ENCODE results near the gene CFAP251. TPM values are rescaled to one million over a fixed set of nuclear protein-coding genes. Genes with fewer than 3 reads are reported as not detected.
"Not testable (repeated sequence)": the region's sequence is repeated elsewhere in the genome, so short reads cannot be mapped to it uniquely, and the experiment has no call there.

The CFAP251 gene, protein sequence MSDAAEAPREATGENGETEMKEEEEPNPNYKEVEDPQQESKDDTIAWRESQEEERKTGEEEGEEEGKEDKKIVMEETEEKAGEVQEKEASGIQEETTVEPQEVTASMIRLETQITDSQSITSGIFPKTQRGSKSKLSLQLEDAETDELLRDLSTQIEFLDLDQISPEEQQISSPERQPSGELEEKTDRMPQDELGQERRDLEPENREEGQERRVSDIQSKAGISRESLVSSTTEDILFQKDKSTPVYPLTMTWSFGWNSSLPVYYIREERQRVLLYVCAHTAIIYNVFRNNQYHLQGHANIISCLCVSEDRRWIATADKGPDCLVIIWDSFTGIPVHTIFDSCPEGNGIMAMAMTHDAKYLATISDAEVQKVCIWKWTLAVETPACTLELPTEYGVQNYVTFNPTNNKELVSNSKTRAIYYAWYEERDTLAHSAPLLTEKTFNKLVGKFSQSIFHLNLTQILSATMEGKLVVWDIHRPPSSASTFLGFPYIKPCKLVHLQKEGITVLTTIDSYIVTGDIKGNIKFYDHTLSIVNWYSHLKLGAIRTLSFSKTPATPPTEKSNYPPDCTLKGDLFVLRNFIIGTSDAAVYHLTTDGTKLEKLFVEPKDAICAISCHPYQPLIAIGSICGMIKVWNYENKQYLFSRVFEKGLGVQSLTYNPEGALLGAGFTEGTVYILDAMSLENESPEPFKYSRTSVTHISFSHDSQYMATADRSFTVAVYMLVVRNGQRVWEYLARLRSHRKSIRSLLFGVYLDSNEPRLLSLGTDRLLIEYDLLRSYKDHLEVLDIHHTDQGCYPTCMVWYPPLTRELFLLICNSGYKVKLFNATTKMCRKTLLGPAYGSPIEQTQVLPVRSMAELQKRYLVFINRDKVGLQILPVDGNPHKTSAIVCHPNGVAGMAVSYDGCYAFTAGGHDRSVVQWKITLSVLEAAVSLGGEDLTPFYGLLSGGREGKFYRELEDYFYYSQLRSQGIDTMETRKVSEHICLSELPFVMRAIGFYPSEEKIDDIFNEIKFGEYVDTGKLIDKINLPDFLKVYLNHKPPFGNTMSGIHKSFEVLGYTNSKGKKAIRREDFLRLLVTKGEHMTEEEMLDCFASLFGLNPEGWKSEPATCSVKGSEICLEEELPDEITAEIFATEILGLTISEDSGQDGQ
- 14.5 TPM for polyA plus RNA-seq (ENCODE audit: insufficient read length)
- long read RNA-seq, donor 1, partial matches to known transcripts = 0 of 1 reads
- long read RNA-seq, donor 1, other reads (novel, unspliced or antisense) = 0 of 1 reads
- long read RNA-seq, donor 2, partial matches to known transcripts = 0 of 1 reads
- long read RNA-seq, donor 2, other reads (novel, unspliced or antisense) = 0 of 1 reads
- long read RNA-seq, donor 3 = 0 reads
- long read RNA-seq, donor 4 = 0 reads
- long read RNA-seq, donor 5, partial matches to known transcripts = 0 of 1 reads
- long read RNA-seq, donor 5, other reads (novel, unspliced or antisense) = 0 of 1 reads
- long read RNA-seq, donor 6 = 0 reads
- long read RNA-seq, donor 7 = 0 reads
- long read RNA-seq, donor 8, partial matches to known transcripts = 0 of 1 reads
- long read RNA-seq, donor 8, other reads (novel, unspliced or antisense) = 0 of 1 reads

DNA sequence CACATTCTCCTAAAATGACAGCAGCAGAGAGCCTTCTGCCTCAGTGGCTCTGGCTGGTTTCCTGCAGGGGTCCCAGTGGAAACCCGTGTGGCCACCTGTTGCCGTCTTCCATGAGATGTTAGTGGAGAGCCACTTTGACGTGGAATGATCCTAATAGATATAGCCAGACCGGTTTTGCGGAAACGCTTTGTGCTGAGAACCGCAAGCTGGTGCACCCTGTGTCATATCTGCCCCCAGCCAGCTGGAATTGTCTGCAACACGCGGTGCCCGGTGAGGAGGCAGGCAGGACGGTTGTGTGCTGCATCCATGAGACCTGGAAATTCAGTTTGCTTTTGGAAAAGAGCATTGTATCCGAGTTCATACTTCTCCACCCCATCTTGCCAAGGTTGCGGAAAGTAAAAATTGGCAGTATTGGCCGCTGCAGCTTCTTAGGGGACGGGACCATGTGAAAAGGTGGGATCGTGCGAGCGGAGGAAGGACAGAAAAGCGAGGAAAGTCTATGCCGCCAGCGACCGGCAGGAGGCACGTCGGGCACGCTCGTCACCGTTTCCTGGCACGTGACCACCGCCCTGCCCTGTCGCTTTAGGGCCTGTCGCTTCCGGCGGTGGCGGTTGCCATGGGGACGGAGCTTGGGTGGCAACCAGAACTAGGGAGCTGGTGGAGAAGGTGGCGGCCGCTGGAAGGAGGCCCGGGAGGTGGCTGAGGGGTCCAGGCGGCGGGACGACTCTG, at the start of gene CFAP251:
Gene CFAP251, plus strand, starts transcription at position 643 of the 729 bp plus-strand sequence. CDS start 2,714 bp downstream, outside the sequence.
- DNase-seq = peak; percentile 91

DNA sequence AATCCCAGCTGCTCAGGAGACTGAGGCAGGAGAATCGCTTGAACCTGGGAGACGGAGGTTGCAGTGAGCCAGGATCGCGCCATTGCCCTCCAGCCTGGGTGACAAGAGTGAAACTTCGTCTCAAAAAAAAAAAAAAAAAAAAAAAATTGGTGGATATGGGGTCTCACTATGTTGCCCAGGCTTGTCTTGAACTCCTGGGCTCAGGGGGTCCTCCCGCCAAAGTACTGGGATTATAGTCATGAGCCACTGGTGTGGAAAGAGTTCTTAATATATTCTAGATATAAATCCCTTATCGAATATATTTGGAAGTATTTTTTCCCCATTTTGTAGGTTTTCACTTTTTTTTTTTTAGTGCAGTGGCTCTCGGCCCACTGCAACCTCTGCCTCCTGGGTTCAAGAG, 49.2 kb upstream of the CFAP251 start:
- DNase-seq = not testable (repeated sequence)

DNA sequence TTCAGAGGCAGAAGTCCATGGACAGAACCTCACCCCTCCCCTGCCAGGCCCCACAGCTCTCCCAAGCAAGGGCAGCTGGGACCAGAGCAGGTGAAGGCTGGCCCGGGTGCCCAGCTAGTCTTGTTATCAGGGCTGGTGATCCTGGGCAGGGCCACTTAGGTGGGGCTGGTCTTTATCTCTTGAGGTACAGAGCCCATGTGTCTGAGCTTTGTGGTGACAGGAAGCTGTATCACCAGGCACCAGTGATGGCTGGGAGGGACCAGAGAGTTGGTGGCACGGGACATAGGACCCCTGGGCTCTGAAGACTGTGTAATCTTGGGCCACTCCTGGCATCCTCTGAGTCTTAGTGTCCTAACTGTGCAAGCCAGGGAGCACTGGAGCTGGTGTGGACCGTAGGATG, 46.9 kb upstream of the CFAP251 start:
- DNase-seq = no peak

DNA sequence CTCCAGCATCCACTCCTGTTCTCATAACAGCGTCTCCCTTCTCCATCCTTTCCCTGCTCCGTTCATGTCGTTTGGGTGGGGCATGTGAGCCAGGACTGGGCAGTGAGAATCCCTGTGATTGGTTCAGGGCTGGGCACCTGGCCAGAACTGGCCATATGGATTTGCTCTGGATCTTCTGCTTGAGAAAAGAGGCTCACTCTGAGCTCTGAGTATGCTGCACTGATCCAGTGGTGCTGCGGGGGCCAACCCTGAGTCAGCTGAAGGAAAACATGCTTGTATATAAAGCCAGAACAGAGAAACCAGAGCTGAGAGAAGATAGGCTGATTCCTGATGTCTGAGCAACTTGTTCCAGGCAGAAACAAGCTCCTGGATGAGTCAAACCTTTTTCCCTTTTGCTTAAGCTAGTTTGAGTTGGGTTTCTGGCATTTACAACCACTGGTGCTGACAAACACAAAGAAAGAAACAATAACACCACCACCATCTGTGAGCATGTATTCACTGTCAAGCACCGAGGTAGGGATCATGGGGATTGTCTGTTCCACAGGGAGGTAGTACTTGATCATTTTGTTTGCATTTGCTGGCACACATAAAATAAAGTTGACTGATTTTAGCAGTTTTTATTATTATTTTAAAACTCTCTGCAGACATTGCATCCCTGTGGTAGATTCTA, 45.7 kb upstream of the CFAP251 start:
- DNase-seq = peak; percentile 58

DNA sequence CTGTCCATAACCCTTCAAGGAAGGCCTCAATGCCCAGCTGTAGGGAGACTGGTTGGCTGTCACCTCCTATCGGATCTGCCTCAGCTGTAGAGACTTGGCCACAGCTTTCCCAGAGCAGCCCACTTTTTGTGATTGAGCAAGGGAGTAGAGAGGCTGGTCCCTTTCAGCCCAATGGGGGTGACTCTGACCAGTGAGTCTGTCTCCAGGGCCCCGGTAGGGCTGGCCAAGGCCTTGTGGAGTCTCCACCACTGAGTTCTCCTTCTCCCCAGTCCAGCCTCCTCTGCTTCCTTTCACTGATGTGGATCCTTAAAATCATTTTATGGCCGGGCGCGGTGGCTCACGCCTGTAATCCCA, 45.2 kb upstream of the CFAP251 start:
- DNase-seq = no peak

DNA sequence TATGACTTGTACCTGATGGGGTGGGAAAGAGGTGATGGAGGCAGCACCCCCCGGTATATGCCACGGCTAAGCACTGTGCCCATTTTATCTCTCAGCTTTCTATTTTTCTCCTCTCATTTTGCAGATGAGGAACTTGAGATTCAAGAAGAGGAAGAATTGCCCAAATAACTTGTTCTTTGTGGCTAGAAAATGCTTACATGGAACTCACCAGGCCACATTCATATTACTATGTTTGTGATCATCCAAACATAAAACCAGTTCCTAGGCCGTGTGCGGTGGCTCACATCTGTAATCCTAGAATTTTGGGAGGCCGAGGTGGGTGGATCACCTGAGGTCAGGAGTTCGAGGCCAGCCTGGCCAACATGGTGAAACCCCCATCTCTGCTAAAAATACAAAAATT, 44.3 kb upstream of the CFAP251 start:
- DNase-seq = no peak

DNA sequence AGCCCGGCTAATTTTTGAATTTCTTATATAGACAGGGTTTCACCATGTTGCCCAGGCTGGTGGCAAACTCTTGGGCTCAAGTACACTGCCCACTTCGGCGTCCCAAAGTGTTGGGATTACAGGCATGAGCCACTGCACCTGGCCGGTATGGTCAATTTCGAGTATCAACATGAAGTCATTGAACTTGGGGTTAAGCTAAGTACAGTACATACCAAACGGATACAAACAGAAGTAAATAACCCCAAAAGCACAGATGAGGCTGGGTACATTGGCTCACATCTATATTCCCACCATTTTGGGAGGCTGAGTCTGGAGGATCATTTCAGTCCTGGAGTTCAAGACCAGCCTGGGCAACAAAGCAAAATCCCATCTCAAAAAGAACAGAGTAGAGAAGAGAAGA, 42.8 kb upstream of the CFAP251 start:
- no peak for DNase-seq

DNA sequence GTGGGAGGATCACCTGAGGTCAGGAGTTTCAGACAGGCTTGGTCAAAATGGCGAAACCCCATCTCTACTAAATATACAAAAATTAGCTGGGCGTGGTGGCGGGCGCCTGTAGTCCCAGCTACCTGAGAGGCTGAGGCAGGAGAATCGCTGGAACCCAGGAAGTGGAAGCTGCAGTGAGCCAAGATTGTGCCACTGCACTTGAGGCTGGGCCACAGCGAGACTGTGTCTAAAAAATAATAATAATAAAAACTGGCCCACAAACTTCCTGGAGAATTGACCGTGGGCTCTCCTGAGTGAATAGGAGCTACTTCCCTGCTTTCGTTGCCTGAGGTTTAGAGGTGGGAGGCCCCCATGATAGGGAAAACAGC, 42.3 kb upstream of the CFAP251 start:
- not testable (repeated sequence) for DNase-seq

DNA sequence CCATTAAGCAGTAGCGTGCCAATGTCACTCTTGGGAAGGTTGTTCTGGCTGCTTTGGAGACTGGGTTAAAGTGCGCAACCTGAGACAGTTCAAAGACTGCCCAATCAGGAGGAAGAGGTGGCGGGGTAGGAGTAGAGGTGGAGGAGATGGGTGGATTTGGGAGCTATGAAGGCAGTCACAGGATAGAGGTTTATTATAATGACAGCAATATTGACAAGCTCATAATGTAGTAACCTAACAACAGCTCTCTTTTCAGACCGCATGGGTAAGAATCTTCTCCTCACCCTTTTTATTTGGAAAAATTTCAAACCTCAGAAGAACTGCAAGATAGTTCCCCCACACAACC, 35.1 kb upstream of the CFAP251 start:
- no peak for DNase-seq

DNA sequence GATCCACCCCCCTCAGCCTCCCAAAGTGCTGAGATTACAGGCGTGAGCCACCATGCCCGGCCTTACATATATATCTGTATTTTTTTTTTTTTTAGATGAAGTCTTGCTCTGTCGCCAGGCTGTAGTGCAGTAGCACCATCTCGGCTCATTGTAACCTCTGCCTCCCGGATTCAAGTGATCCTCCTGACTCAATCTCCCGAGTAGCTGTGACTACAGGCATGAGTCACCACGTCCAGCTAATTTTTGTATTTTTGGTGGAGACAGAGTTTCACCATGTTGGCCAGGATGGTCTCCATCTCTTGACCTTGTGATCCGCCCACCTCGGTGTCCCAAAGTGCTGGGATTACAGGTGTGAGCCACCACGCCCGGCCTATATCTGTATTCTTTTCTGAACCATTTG, 33.3 kb upstream of the CFAP251 start:
- not testable (repeated sequence) for DNase-seq

DNA sequence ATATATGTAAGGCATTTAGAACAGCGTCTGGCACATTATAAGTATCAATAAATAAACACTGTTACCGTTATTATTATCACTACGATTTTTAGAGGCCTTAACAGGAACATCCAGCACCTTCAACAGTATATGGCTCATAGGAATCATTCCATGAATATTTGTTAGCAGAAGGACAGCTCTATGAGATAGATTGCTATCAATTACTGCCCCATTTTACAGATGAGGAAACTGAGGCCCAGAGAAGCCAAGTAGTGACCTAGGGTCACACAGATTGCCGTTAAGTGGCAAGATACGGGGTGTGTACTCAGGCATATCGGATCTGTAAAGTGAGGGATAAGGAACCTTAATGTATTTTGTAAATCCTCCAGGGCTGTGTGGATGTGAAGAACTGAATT, 30.3 kb upstream of the CFAP251 start:
- no peak for DNase-seq

DNA sequence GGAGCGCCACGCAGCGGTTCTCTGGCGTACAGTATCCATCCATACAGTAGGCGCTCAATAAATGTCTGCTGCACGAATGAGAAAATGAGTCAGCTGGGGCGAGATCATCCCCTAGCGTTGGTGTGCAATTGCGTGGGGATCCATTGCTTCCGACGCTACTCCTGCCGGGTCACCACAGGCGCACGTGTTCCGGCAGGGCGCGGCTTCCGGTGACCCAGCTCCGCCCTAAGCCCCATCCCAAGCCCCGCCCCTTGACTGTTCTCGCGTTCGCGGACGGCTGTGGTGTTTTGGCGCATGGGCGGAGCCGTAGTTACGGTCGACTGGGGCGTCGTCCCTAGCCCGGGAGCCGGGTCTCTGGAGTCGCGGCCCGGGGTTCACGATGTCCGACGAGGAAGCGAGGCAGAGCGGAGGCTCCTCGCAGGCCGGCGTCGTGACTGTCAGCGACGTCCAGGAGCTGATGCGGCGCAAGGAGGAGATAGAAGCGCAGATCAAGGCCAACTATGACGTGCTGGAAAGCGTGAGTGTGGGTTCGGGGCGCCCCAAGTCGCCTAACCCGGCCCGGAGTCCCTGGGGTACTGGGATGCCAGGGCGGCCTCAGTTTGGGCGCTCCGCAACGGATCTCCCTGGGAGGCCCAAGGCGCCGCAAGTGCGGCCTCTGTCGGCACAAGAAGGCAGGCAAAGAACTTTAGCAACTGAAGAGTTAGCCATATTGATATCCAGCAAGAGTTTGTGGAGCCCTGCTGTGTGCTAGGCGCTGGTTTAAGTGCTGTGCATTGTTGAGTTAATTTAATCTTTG, 29.7 kb upstream of the CFAP251 start, which contains the start of gene PSMD9:
Gene PSMD9, plus strand, starts transcription at position 313 of the 796 bp plus-strand sequence. Its CDS starts 67 bp downstream, at position 380.
- peak; percentile 95 for DNase-seq

DNA sequence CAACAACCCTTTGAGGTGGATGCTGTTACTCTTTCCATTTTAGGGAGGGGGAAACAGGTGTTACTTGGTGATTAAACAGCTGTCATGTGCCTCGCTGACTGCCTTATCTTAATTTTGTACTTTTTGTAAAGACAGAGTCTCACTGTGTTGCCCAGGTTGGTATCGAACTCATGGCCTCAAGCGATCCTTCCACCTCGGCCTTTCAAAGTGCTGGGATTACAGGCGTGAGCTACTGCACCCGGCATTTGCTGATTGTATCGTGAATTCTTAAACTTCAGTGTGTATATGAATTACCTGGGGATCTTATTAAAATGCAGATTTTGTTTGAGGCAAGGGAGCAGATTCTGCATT, 29.1 kb upstream of the CFAP251 start:
- DNase-seq = no peak

DNA sequence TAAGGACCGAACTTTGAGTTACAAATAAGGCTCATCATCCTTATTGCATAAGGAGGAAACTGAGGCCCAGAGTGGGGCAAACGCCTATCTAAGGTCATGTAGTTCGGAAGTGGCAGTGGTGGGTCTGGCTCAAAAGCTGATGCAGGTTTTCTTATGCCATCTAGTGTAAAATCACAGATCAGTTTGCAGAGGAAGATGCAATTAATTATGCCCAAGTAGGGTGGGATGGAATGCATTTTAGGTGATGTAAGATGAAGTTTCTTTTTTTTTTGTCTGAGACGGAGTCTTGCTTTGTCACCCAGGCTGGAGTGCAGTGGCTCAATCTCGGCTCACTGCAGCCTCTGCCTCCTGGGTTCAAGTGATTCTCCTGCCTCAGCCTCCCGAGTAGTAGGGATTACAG, 28.7 kb upstream of the CFAP251 start:
- not testable (repeated sequence) for DNase-seq

DNA sequence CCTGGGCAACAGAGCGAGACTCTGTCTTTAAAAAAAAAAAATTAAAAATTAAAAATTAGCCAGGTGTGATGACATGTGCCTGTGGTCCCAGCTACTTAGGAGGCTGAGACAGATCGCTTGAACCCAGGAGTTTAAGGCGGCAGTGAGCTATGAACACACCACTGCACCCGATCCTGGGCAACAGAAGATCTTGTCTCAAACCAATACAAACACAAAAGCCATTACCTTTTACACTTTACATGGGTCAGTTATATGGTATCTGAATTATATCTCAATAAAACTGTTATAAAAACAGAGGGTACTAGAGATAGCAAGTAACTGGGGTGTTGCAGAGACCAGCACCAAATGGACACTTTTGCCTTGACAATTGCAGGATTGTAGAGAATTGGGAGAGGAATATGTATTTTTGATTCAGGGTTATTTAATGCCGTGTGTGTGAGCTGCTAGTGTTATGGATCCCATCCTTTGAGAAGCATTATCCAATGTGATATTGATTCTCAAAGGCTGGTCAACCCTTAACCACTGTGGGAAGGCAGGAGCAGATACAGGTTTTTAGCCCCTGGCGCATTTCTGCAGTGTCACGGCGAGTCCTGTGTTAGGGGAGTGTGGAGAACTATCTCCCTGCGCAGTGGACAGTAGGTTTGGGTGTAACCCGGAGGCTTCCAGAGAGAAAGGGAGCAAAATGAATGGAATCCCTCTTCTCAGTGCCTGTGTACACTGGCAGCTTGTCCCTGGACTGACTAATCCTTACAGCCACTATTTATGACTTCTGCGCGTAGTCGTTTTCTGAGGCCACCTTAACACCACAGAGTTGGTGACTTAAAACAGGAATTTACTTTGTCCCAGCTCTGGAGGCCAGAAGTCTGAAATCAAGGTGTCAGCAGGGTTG, 25.5 kb upstream of the CFAP251 start:
- DNase-seq = no peak

DNA sequence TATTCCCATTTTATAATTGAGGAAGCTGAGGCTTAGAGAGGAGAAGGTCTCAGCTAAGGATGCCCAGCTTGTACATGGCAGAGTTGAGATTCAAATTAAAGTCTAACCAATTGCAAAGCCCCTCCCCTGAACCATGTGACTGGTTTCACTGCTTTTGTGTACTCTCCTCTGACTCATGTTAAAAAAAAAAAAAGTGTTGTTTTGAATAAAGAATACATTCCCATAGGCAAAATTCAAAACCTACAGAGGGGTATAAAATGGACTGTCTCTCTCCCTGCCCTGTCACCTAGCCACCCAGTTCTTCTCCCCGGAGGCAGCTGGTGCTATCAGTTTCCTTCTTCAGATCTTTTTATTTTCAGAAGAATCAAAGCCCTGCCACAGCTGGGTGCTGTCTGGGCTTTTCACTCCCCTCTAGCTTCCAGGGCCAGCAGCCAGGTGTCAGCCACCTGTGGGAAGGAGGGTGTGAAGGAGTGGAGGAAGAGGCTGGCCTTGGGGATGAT, 24.4 kb upstream of the CFAP251 start:
- DNase-seq = no peak

DNA sequence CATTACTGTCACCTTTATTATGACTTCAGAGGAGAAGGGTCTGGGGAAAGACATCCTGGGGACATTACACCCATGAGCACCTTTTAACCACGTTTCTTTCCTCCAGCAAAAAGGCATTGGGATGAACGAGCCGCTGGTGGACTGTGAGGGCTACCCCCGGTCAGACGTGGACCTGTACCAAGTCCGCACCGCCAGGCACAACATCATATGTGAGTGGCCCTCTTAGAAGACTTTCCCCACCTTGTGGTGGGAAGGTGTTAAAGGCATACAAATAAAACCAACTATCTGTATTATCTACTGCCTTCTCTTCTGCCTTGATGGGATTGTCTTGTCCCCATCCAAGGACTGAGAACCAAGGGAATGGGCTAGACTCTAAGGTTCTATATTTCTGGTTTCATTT, 23.8 kb upstream of the CFAP251 start:
- DNase-seq = no peak

DNA sequence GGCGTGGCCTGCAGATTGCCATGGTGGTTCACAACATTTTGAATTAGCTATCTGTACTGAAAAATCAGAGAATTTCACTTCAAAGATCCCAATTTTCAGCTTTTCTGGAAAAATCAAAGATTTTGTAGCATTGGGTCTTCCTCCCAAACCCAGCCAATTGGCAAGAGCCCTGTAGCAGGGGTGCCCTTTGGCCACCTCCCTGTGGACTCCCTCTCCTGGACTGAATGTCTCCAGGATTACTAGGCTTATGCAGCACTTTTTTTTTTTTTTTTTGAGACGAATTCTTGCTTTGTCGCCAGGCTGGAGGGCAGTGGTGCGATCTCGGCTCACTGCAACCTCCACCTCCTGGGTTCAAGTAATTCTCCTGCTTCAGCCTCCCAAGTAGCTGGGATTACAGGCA, 20.1 kb upstream of the CFAP251 start:
- no peak for DNase-seq

All from left kidney (tissue), 8 donors.